Measurements from ENCODE around the gene TMEM222.
A peak's percentile ranks its signal among the peaks of the same experiment; 100 is the strongest.

TMEM222 gene

DNA sequence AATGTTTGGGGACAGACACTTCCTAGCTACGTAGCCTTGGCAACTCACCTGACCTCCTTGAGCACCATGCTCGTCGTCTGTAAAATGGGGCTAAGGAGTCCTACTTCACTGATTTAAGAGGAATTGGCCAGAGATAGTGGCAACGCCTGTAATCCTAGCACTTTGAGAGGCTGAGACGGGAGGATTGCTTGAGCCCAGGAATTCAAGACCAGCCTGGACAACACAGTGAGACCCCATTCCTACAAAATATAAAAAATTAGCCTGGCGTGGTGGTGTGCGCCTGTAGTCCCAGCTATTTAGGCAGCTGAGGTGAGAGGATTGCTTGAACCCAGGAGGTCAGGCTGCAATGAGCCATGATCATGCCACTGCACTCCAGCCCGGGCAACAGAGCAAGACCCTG is 24.4 kb downstream of the TMEM222 start:
- TF ChIP-seq CTCF (IDR thresholded peaks at IDR 0.05; ENCODE audit: low read length) (no peak), EZH2phosphoT487 (IDR thresholded peaks at IDR 0.05; ENCODE audit: low read length) (no peak), EZH2 (optimal IDR thresholded peaks at IDR 0.05; ENCODE audit: low read depth, low read length) (no peak)
- Histone ChIP-seq H3K4me1 (ENCODE audit: low read length) (peaks cover 9% of the 10 kb centered on the region), H3F3A (ENCODE audit: insufficient read depth, low read length) (no peaks in the 10 kb centered on the region), H3K9me3 (replicated peaks; ENCODE audit: insufficient read depth, low read length) (no peaks in the 10 kb centered on the region), H3K36me3 (replicated peaks; ENCODE audit: insufficient read depth, low read length) (no peaks in the 10 kb centered on the region), H3K27ac (ENCODE audit: low read length) (no peak overlapping the region), H3K4me2 (ENCODE audit: low read depth, low read length) (no peak overlapping the region), H3K27me3 (replicated peaks; ENCODE audit: insufficient read depth, low read length) (no peaks in the 10 kb centered on the region), H2AFZ (ENCODE audit: low read length) (no peak overlapping the region), H3K9ac (ENCODE audit: low read length) (no peak overlapping the region), H3K79me2 (ENCODE audit: low read length) (no peaks in the 10 kb centered on the region), H3K4me3 (ENCODE audit: low read length) (no peak overlapping the region), H3K9me2 (replicated peaks; ENCODE audit: insufficient read depth, low read length) (no peaks in the 10 kb centered on the region), H4K20me1 (ENCODE audit: insufficient read depth, low read length) (no peaks in the 10 kb centered on the region)
- no peak for DNase-seq

DNA sequence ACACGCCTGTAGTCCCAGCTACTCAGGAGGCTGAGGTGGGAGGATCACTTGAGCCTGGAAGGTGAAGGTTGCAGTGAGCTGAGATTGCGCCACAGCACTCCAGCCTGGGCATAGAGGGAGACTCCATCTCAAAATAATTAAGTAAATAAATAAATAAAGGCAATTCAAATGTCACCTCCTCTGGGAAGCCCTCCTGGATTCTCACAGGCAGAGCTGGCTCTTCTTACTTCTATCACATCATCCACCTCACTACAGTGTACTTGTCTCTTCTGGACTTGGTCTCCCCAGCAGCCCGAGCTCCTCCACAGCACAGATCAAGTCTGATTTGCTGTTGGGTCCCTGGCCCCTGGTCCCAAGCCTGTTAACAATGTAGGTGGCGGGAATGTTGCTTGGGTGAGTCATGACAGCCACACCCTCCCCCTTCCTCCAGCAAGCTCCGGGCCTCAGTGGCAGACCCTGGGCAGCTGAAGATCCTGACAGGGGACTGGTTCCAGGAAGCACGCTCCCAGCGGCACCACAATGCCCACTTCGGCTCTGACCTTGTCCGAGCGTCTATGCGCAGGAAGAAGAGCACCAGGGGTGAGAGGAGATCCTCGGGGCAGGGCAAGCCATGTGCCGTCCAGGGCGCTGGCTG is 25.1 kb downstream of the TMEM222 start:
- H3K27ac ChIP-seq (ENCODE audit: low read length), result no peak overlapping the region
- no peak overlapping the region for H3K9ac ChIP-seq (ENCODE audit: low read length)
- no peaks in the 10 kb centered on the region for H3K79me2 ChIP-seq (ENCODE audit: low read length)
- H3K9me3 ChIP-seq (replicated peaks; ENCODE audit: insufficient read depth, low read length), result no peaks in the 10 kb centered on the region
- H3F3A ChIP-seq (ENCODE audit: insufficient read depth, low read length), result no peaks in the 10 kb centered on the region
- H4K20me1 ChIP-seq (ENCODE audit: insufficient read depth, low read length), result no peaks in the 10 kb centered on the region
- no peaks in the 10 kb centered on the region for H3K36me3 ChIP-seq (replicated peaks; ENCODE audit: insufficient read depth, low read length)
- no peak for DNase-seq
- no peak overlapping the region for H3K4me3 ChIP-seq (ENCODE audit: low read length)
- no peak overlapping the region for H3K4me2 ChIP-seq (ENCODE audit: low read depth, low read length)
- no peak overlapping the region for H2AFZ ChIP-seq (ENCODE audit: low read length)
- no peak for TF ChIP-seq CTCF (IDR thresholded peaks at IDR 0.05; ENCODE audit: low read length)
- peaks cover 4% of the 10 kb centered on the region for H3K4me1 ChIP-seq (ENCODE audit: low read length)
- no peaks in the 10 kb centered on the region for H3K9me2 ChIP-seq (replicated peaks; ENCODE audit: insufficient read depth, low read length)
- no peaks in the 10 kb centered on the region for H3K27me3 ChIP-seq (replicated peaks; ENCODE audit: insufficient read depth, low read length)

GRCh38 chr1:27348861-27349783 is 27.2 kb downstream of the TMEM222 start:
- Histone ChIP-seq H3K9me2 (replicated peaks; ENCODE audit: insufficient read depth, low read length) (no peaks in the 10 kb centered on the region), H4K20me1 (ENCODE audit: insufficient read depth, low read length) (no peaks in the 10 kb centered on the region), H3F3A (ENCODE audit: insufficient read depth, low read length) (no peaks in the 10 kb centered on the region), H3K27ac (ENCODE audit: low read length) (no peak overlapping the region), H3K9me3 (replicated peaks; ENCODE audit: insufficient read depth, low read length) (no peaks in the 10 kb centered on the region), H3K4me2 (ENCODE audit: low read depth, low read length) (peak overlapping the region; percentile 91), H3K4me1 (ENCODE audit: low read length) (no peaks in the 10 kb centered on the region), H3K36me3 (replicated peaks; ENCODE audit: insufficient read depth, low read length) (no peaks in the 10 kb centered on the region), H3K27me3 (replicated peaks; ENCODE audit: insufficient read depth, low read length) (no peaks in the 10 kb centered on the region), H3K79me2 (ENCODE audit: low read length) (no peaks in the 10 kb centered on the region), H2AFZ (ENCODE audit: low read length) (peak overlapping the region; percentile 97), H3K9ac (ENCODE audit: low read length) (peak overlapping the region; percentile 58; the same call in 1 of the 2 replicates), H3K4me3 (ENCODE audit: low read length) (peak overlapping the region; percentile 65)
- no peak for TF ChIP-seq EZH2phosphoT487 (IDR thresholded peaks at IDR 0.05; ENCODE audit: low read length)
- TF ChIP-seq CTCF (IDR thresholded peaks at IDR 0.05; ENCODE audit: low read length), result no peak
- no peak for TF ChIP-seq EZH2 (optimal IDR thresholded peaks at IDR 0.05; ENCODE audit: low read depth, low read length)
- DNase-seq, result peak; percentile 60

Measured in MM.1S (cell line).